GM12864 (cell line): ENCODE results near the gene CCDC150.

Experiments
- DNase-seq: peaks from one replicate; pipeline ENCODE4 v3.0.0-alpha.2; 2011; ENCODE audit warnings: low read depth
- H3K4me3 ChIP-seq: 2 replicates; pipeline ENCODE4 v1.5.1; 2011; ENCODE audit warnings: mild to moderate bottlenecking, low read depth, low read length, control low read depth
- TF ChIP-seq, protein P1 (sequence below): IDR thresholded peaks from 2 replicates; pipeline ENCODE4 v1.5.1; 2011; ENCODE audit warnings: low read depth, mild to moderate bottlenecking, moderate library complexity, low read length, control low read depth, inconsistent platforms; ENCODE audit errors: missing control alignments

Gene CCDC150

DNA sequence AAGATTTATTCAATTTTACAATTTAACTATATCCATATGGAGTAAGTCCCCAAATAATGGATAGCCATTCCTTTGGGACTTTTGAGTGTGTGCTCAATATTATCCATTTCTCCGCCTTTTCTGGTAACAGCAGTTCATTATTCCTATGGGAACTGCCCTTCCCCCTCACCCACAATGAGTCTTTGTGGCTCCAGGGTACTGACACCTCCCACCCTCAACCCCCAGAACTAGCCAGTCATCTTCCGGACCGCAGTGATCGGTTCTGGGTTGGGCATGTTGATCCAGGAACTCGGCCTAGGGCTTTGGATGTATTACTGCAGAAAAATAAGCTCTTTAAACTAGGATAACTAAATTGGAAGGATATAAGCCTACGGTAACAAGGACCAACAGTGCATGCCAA lies 45.4 kb upstream of the CCDC150 start:
- TF ChIP-seq, protein P1, sequence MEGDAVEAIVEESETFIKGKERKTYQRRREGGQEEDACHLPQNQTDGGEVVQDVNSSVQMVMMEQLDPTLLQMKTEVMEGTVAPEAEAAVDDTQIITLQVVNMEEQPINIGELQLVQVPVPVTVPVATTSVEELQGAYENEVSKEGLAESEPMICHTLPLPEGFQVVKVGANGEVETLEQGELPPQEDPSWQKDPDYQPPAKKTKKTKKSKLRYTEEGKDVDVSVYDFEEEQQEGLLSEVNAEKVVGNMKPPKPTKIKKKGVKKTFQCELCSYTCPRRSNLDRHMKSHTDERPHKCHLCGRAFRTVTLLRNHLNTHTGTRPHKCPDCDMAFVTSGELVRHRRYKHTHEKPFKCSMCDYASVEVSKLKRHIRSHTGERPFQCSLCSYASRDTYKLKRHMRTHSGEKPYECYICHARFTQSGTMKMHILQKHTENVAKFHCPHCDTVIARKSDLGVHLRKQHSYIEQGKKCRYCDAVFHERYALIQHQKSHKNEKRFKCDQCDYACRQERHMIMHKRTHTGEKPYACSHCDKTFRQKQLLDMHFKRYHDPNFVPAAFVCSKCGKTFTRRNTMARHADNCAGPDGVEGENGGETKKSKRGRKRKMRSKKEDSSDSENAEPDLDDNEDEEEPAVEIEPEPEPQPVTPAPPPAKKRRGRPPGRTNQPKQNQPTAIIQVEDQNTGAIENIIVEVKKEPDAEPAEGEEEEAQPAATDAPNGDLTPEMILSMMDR = no peak
- H3K4me3 ChIP-seq = no peak overlapping the region
- no peak for DNase-seq

DNA sequence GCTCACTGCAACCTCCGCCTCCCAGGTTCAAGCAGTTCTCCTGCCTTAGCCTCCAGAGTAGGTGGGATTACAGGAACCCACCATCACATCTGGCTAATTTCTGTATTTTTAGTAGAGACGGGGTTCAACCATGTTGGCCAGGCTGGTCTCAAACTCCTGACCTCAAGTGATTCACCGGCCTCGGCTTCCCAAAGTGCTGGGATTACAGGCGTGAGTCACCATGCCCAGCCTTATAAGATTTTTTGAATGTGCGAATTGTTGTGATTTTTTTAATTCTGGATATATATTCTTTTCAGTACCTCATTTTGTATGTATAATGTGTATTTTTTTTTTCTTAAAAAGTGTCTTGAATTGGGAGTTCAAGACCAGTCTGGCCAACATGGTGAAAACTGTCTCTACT lies 42.0 kb upstream of the CCDC150 start:
- no peak for DNase-seq
- TF ChIP-seq, protein P1 = no peak
- no peak overlapping the region for H3K4me3 ChIP-seq

DNA sequence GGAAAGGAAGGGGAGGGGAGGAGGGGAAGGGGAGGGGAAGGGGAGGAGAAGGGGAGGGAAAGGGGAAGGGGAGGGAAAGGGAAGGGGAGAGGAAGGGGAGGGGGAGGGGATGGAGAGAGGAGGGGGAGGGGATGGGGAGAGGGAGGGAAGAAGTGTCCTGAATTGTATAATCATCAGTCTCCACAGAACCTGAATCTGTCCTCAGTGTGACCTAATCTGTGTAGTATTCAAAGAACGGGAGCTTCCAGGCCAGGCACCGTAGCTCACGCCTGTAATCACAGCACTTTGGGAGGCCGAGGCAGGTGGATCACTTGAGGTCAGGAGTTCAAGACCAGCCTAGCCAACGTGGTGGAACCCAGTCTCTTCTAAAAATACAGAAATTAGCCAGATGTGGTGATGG lies 41.1 kb upstream of the CCDC150 start:
- TF ChIP-seq, protein P1 = no peak
- H3K4me3 ChIP-seq = no peak overlapping the region
- no peak for DNase-seq

DNA sequence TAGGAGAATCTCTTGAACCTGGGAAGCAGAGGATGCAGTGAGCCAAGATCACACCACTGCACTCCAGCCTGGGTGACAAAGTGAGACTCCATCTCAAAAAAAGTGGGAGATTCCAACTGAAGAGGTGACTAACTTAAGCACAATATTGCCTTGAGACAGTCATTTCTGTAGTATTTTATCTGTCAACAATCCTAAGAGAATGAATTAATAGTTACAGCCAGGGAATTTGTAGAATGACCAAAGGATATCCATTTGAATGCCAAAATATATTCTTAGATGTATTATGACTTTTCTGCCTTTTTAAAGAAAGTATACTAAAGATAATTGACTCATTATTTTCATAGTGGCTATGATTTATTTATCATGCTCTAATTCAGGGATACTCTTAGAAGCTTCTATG lies 40.7 kb upstream of the CCDC150 start:
- TF ChIP-seq, protein P1 = no peak
- no peak overlapping the region for H3K4me3 ChIP-seq
- DNase-seq = no peak

DNA sequence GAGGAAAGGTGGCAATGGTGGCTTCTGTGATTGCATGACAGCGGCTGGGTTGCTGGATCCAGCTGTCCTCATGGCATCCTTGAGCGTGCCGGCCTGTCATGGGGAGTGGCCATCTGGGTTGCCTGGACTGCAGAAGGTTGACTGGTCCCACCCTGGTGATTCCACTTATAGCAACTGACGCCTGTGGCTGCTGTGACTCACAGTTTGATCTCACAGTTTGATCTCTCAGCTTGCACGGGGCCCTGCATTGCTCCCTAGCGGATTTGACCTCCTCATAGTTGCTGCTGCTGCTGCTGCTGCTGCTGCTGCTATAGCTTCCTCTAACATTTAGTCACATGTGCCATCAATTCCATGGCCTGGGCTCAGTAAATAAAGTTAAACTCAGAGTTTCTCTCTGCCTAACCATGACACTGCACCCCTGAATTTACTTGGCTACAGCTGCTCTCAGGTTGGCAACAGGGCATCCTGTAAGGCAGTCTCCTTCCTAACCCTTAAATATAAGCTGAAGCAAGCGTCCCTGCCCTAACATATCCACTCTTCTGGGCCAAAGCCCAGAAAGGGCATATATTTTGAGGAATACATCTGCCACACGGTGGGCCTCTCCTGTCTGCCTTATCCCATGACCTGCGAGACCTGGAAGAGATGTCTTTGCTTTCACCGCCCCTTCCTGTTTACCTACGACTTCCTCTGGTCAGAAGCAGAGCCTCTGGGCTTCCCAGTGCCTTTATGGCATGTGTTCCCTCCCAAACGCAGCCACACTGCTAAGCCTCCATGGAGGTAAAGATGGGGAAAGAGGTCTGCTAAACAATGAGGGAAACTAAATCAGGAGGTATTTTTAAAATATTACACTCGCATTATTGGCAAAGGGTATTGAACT lies 37.8 kb upstream of the CCDC150 start:
- DNase-seq = no peak
- TF ChIP-seq, protein P1 = no peak
- no peak overlapping the region for H3K4me3 ChIP-seq

DNA sequence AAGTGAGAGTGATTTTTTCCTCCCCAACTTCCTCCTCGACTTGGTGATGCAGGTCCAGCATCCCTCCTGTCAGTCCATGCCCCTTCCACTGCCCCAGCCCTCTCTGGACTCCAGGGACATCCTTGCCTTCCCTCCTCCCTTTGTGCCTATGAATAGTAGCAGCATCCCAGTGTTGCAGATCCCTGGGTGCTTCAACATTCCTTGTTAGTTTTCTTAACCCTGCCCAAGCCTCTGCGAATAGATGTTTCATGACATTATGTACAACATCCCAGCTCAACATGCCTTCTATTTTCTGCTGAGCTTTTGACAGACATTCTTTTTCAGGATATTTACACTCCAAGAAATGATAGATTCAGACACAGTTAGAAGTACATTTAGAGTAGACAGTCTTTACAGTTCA lies 35.3 kb upstream of the CCDC150 start:
- H3K4me3 ChIP-seq = no peak overlapping the region
- no peak for DNase-seq
- TF ChIP-seq, protein P1 = no peak

DNA sequence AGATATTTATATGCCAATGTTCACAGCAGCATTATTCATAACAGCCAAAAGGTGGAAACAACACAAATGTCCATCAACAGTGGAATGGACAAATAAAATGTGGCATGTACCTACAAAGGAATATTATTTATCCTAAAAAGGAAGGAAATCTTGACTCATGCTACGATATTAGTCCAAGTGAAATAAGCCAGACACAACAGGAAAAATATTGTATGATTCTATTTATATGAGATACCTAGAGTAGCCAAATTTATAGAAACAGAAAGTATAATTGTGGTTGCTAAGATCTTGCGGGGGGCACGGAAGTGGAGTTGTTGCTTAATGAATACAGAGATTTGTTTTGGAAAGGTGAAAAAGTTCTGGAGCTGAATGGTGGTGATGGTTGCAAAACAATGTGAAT lies 33.0 kb upstream of the CCDC150 start:
- H3K4me3 ChIP-seq = no peak overlapping the region
- DNase-seq = no peak
- TF ChIP-seq, protein P1 = no peak
